Skeletal muscle tissue (tissue), 4 donors: ENCODE measurements around the gene RAB11FIP2. TPM values are rescaled to one million over a fixed set of nuclear protein-coding genes. Genes with fewer than 3 reads are reported as not detected.
A peak's percentile ranks its signal among the peaks of the same experiment; 100 is the strongest.

Source experiments
- H3K27ac ChIP-seq: one replicate; pipeline ENCODE4 v1.7.0; 2013; ENCODE audit warnings: mild to moderate bottlenecking, low read depth, low read length, inconsistent platforms
- H3K27me3 ChIP-seq, 3 donors: one replicate each; pipeline ENCODE4 v1.7.0; 2013; ENCODE audit warnings: low read length in 3 of 3; ENCODE audit not compliant: control insufficient read depth in 3 of 3, insufficient read depth in 3 of 3
- H3K36me3 ChIP-seq, 3 donors: one replicate each; pipeline ENCODE4 v1.7.0; 2013; ENCODE audit warnings: low read length in 3 of 3; ENCODE audit not compliant: control insufficient read depth in 3 of 3, insufficient read depth in 3 of 3
- H3K4me1 ChIP-seq, 3 donors: one replicate each; pipeline ENCODE4 v1.7.0; 2013; ENCODE audit warnings: low read length in 3 of 3, mild to moderate bottlenecking in 3 of 3; ENCODE audit not compliant: control insufficient read depth in 3 of 3, insufficient read depth in 3 of 3
- H3K4me3 ChIP-seq, 3 donors: one replicate each; pipeline ENCODE4 v1.7.0; 2013; ENCODE audit warnings: low read length in 3 of 3
- H3K9ac ChIP-seq, 3 donors: one replicate each; pipeline ENCODE4 v1.7.0; 2013; ENCODE audit warnings: low read length in 3 of 3, mild to moderate bottlenecking in 3 of 3, moderate library complexity in 2 of 3, low read depth in 1 of 3
- H3K9me3 ChIP-seq, 3 donors: one replicate each; pipeline ENCODE4 v1.7.0; 2013; ENCODE audit warnings: low read length in 3 of 3; ENCODE audit not compliant: control insufficient read depth in 3 of 3
- total RNA-seq: library from RNA; depleted of rRNA; stranded (reverse); fragments of >200 nt; gene quantifications from one replicate; pipeline ENCODE4 v1.2.3, GENCODE V29; 2014
- donor health status: Osteomylitis.

RAB11FIP2 gene
- total RNA-seq, 1 donor from 2014 or later, result 17.7 TPM

DNA sequence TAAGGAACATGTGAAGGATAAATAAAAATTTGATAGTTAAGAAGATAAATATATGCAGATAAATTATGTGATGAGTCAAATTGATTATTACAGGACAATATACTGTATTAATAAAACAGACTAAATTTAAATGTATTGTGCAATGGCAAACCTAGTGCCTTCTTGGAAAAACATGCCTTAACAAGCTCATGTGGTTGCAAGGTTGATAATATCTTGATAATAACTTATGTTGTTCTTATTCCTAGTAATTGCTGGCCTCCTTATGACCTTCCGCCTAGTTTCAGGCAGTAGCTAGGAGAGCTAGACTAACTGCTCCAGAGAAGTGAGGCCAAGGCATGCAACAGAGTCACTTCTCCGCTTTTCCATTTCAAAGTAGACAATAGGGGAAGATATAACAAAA is 7.6 kb upstream of the RAB11FIP2 start:
- no peak overlapping the region for H3K9ac ChIP-seq
- H3K27ac ChIP-seq, result no peak overlapping the region
- H3K9me3 ChIP-seq, result no peaks in the 10 kb centered on the region
- no peaks in the 10 kb centered on the region for H3K36me3 ChIP-seq
- H3K4me3 ChIP-seq, result no peak overlapping the region
- peaks cover 0 to 2% (median 0%) of the 10 kb centered on the region in 3 donors for H3K27me3 ChIP-seq
- no peaks in the 10 kb centered on the region for H3K4me1 ChIP-seq

GRCh38 chr10:118052816-118053215 is 6.1 kb upstream of the RAB11FIP2 start:
- Histone ChIP-seq H3K4me3 (no peak overlapping the region), H3K9ac (no peak overlapping the region), H3K27ac (no peak overlapping the region), H3K36me3 (no peaks in the 10 kb centered on the region), H3K9me3 (no peaks in the 10 kb centered on the region), H3K27me3 (peaks cover 0 to 2% (median 0%) of the 10 kb centered on the region in 3 donors), H3K4me1 (no peaks in the 10 kb centered on the region)

- peaks cover 5 to 16% (median 7%) of the 10 kb centered on the region in 3 donors for H3K4me1 ChIP-seq
- no peaks in the 10 kb centered on the region for H3K27me3 ChIP-seq
- H3K9ac ChIP-seq, result no peak overlapping the region
- H3K4me3 ChIP-seq, result no peak overlapping the region
- H3K9me3 ChIP-seq, result no peaks in the 10 kb centered on the region
- H3K27ac ChIP-seq, result no peak overlapping the region
- no peaks in the 10 kb centered on the region for H3K36me3 ChIP-seq
These were observed 1.1 kb upstream of the RAB11FIP2 start for GRCh38 chr10:118047880-118048279.

DNA sequence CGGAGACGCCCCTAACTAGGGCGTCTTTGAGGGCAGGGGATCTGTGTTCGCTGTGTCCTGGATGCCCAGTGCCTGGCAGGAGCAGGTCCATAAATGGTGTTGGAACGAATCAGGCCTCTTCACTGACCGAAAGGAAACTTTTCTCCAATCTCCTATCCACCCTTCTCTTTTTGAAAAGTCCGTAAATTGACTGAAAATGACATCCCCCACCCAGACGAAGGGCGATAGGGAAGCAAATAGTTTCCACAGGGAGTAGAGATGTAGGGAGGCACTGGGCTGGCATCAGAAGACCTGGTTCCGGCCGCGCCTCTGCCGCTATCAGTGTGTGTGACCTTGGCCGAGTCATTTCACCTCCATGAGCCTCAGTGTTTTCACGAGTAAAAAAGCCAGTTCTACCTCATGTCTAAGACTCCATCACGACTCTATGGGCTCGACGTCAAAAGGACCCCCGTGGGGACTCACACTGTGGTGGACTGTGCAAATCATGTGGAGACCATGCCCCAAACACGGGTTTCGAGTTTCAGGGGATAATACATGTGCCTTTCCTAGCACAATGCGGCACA is 497 bp upstream of the RAB11FIP2 start:
- Histone ChIP-seq H3K4me1 (peaks cover 5 to 16% (median 8%) of the 10 kb centered on the region in 3 donors), H3K36me3 (no peaks in the 10 kb centered on the region), H3K9ac (peak overlapping the region; percentile 56 to 83 (median 78)), H3K27me3 (no peaks in the 10 kb centered on the region), H3K27ac (peak overlapping the region; percentile 83), H3K4me3 (peak overlapping the region; percentile 82 to 85 (median 85)), H3K9me3 (no peaks in the 10 kb centered on the region)

- peak overlapping the region; percentile 78 to 83 (median 83) for H3K9ac ChIP-seq
- no peaks in the 10 kb centered on the region for H3K27me3 ChIP-seq
- peaks cover 8 to 19% (median 10%) of the 10 kb centered on the region in 3 donors for H3K4me1 ChIP-seq
- H3K4me3 ChIP-seq, result peak overlapping the region; percentile 82 to 94 (median 85)
- H3K27ac ChIP-seq, result peak overlapping the region; percentile 83
- H3K36me3 ChIP-seq, result no peaks in the 10 kb centered on the region
- H3K9me3 ChIP-seq, result no peaks in the 10 kb centered on the region
These were observed 825 bp downstream of the RAB11FIP2 start for GRCh38 chr10:118045837-118046394.

DNA sequence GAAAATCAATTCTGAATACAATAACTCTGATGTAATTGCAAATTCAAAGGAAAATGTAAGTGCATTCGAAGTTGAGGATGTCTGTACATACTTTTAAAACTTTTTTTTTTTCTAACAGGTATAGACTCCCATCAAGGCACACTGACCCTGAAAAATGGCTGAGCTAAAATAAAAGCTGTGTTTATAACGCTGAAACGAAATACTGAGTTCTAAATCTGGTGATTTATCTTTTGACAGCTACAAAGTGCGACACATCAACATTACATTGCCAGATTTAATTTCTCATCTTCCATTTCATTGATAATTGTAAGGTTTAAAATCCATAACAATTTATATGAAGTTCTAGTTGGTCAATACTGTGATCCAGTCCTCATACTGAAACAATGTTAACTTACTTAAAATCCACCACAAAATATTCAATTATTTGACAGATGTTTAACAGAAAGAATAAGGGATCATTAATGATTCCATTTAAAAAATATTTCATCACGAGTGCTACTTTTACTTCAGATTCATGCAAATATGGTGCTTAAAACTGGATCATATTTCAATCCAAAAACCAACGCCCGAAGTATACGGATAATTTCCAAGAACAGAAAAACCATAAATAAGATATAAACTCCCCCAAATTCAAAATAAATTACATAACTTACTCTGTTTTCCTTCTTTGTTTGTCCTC is 1.4 kb downstream of the RAB11FIP2 start:
- H3K9me3 ChIP-seq, result no peaks in the 10 kb centered on the region
- peak overlapping the region; percentile 83 for H3K27ac ChIP-seq
- H3K4me3 ChIP-seq, result peak overlapping the region; percentile 82 to 94 (median 85)
- peaks cover 8 to 19% (median 10%) of the 10 kb centered on the region in 3 donors for H3K4me1 ChIP-seq
- no peaks in the 10 kb centered on the region for H3K36me3 ChIP-seq
- no peaks in the 10 kb centered on the region for H3K27me3 ChIP-seq
- H3K9ac ChIP-seq, result peak overlapping the region; percentile 78 to 83 (median 83)

GRCh38 chr10:118042827-118043242 is 3.9 kb downstream of the RAB11FIP2 start:
- Histone ChIP-seq H3K9ac (no peak overlapping the region), H3K27ac (no peak overlapping the region), H3K36me3 (no peaks in the 10 kb centered on the region), H3K4me3 (no peak overlapping the region), H3K27me3 (no peaks in the 10 kb centered on the region), H3K9me3 (no peaks in the 10 kb centered on the region), H3K4me1 (peaks cover 8 to 19% (median 10%) of the 10 kb centered on the region in 3 donors)

- Histone ChIP-seq H3K27me3 (no peaks in the 10 kb centered on the region), H3K9me3 (no peaks in the 10 kb centered on the region), H3K9ac (peak overlapping the region in 1 of 3 donors; percentile 59), H3K27ac (no peak overlapping the region), H3K36me3 (no peaks in the 10 kb centered on the region), H3K4me1 (peaks cover 8 to 19% (median 10%) of the 10 kb centered on the region in 3 donors), H3K4me3 (no peak overlapping the region)
These were observed 4.4 kb downstream of the RAB11FIP2 start for GRCh38 chr10:118042336-118042735.

DNA sequence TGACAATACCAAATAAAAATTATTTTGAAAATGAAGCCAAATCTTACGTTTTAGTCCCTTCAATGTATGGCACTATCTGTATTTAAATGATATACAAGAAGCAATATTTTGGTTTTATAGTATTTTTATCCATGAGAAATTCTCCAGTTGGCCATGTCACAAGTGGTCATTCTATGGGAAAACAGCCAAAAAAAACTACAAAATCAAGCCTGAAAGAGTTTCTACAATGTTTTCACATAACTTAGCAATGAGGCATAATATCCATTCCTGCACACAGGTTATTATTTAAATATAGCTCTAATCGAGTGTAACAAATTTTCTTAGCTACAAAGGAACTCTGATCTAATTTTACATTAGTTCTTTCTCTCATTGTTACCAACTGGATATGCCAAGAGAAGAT is 5.4 kb downstream of the RAB11FIP2 start:
- H3K9me3 ChIP-seq, result no peaks in the 10 kb centered on the region
- no peaks in the 10 kb centered on the region for H3K36me3 ChIP-seq
- peaks cover 8 to 15% (median 10%) of the 10 kb centered on the region in 3 donors for H3K4me1 ChIP-seq
- no peak overlapping the region for H3K27ac ChIP-seq
- no peaks in the 10 kb centered on the region for H3K27me3 ChIP-seq
- H3K9ac ChIP-seq, result no peak overlapping the region
- no peak overlapping the region for H3K4me3 ChIP-seq

DNA sequence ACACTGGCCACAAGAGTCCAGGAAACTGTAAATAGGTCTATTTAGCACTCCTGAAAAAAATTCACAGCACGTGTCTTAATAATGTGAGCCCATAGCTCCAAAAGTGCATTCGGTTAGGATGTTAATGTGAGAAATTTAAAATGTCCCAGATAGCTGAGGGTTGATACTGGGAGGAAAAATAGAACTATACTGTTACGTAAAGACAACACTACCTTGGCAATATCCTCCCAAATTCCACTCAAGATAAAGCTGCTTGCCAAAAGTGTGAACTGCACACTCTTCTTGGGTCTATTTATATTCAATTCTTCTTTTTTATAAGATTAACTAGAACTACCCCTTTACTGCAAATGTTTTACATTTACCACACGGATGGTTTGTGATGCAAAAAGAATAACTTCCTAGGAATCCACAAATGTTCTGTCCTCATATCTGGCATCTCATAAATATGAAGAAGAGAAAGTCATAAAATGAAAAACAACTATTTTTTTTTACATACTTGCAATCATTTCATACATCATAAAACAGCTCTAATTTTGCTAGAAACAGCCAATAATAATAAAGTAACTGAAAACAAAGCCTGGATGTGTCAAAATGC is 10.4 kb downstream of the RAB11FIP2 start:
- Histone ChIP-seq H3K27ac (no peak overlapping the region), H3K4me3 (no peak overlapping the region), H3K9me3 (no peaks in the 10 kb centered on the region), H3K9ac (no peak overlapping the region), H3K27me3 (no peaks in the 10 kb centered on the region), H3K36me3 (peaks cover 0 to 15% (median 0%) of the 10 kb centered on the region in 3 donors), H3K4me1 (peaks cover 0 to 4% (median 0%) of the 10 kb centered on the region in 3 donors)
